ENCODE results near the gene SRRM3.

SRRM3 gene

DNA sequence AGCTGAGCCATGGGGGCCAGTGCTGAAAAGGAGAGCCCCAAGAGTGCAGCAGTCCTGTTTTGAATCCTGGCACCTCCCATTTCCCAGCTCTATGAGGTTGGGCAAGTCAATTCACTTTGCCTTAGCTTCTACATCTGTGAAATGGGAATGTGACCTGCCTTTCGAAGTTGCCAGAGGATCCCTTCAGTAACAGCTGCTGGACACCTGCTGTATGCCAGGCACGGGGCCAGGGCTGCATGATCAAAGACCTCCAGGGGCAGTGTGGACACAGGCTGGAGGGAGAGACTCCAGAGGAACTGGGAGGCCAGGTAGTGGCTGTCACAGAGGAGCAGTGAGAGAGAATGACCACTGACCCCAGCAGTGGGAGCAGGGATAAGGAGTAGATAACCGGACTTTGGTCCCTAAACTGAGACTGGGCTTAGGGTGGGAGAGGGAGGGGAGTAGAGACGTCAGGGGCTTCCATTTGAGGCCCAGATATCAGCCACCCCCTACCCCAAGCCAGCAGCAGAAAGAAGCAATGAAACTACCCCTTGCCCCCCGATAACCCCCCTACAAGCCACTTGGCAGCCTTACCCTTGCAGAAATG, 45.2 kb downstream of the SRRM3 start:
- Histone ChIP-seq H3K4me3 (ENCODE audit: extremely low read depth, insufficient read depth, low read length, poor library complexity, severe bottlenecking) (no peak overlapping the region), H3K36me3 (ENCODE audit: control insufficient read depth, insufficient read depth, low read length) (no peaks in the 10 kb centered on the region), H3K27ac (ENCODE audit: low read depth, low read length, severe bottlenecking) (no peak overlapping the region), H3K9me3 (ENCODE audit: control insufficient read depth, low read length) (no peaks in the 10 kb centered on the region), H3K4me1 (ENCODE audit: control insufficient read depth, insufficient read depth, low read length, poor library complexity, severe bottlenecking) (no peaks in the 10 kb centered on the region)
- 77 to 90% methylated on average over 2 of the region's 5 CpGs for WGBS, 2 experiments (ENCODE audit: insufficient coverage in 2 of 2)

DNA sequence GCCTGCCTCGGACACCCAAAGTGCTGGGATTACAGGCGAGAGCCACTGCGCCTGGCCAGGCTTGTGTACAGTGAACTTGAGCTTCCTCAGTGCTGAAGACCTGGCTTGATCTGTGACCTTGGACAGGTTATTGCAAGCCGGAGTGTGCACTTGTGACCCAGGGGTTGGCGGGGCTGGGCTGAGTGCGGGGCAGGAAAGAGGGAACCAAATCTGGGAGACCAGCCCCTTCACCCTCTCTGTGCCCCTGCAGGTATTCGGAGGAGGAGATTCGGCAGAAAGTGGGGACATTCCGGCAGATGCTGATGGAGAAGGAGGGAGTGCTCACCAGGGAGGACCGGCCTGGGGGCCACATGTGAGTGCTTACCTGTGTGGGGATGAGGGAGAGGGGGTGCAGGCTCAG, 46.2 kb downstream of the SRRM3 start:
- 87 to 96% methylated on average over 8 to 9 of the region's 10 CpGs for WGBS, 2 experiments (ENCODE audit: insufficient coverage in 2 of 2)

DNA sequence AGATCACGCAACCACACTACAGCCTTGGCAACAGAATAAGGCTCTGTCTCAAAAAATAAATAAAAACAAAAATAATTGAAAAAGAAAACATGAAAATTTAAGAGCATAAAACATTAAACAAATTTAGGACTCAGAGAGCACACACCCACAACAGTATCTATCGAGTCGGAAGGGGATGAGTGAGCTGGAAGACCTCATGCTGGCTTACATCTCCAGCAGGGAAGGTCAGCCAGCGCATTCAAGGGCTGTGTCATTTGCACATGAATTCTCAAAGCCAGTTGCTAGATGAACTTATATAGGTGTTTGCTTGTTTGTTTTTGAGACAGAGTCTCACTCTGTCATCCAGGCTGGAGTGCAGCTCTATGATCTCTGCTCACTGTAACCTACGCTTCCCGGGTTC, 50.3 kb downstream of the SRRM3 start:
- H3K9me3 ChIP-seq (ENCODE audit: control insufficient read depth, low read length) = no peaks in the 10 kb centered on the region
- H3K4me3 ChIP-seq (ENCODE audit: extremely low read depth, insufficient read depth, low read length, poor library complexity, severe bottlenecking) = no peak overlapping the region
- WGBS, 2 experiments (ENCODE audit: insufficient coverage in 2 of 2) = 83 to 92% methylated on average over 2 of the region's 6 CpGs
- no peaks in the 10 kb centered on the region for H3K36me3 ChIP-seq (ENCODE audit: control insufficient read depth, insufficient read depth, low read length)
- no peaks in the 10 kb centered on the region for H3K4me1 ChIP-seq (ENCODE audit: control insufficient read depth, insufficient read depth, low read length, poor library complexity, severe bottlenecking)
- no peak overlapping the region for H3K27ac ChIP-seq (ENCODE audit: low read depth, low read length, severe bottlenecking)

More for the DNA sequence above, 46.2 kb downstream of the SRRM3 start:
- Histone ChIP-seq H3K4me3 (ENCODE audit: extremely low read depth, insufficient read depth, low read length, poor library complexity, severe bottlenecking) (no peak overlapping the region), H3K27ac (ENCODE audit: low read depth, low read length, severe bottlenecking) (no peak overlapping the region), H3K9me3 (ENCODE audit: control insufficient read depth, low read length) (no peaks in the 10 kb centered on the region), H3K4me1 (ENCODE audit: control insufficient read depth, insufficient read depth, low read length, poor library complexity, severe bottlenecking) (no peaks in the 10 kb centered on the region), H3K36me3 (ENCODE audit: control insufficient read depth, insufficient read depth, low read length) (no peaks in the 10 kb centered on the region)

DNA sequence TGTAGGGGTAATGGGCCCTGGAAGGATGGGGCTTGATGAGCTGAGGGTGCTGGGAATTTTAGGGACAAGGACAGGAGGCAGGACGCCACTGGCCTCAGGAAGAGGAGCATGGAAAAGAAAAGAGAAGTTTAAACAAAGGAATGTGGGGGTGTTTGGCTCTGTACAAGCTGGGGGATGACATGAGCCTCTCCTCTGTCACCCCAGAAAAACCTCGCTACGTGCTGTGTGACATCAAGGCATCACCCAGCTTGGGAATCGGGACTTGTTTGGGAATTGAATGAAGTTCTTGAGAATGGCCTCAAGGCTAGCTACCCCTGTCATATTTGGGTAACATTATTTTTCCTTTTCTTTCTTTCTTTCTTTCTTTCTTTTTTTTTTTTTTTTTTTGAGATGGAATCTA, 53.1 kb downstream of the SRRM3 start:
- WGBS, 2 experiments (ENCODE audit: insufficient coverage in 2 of 2) = 96 to 100% methylated on average over 1 to 4 of the region's 4 CpGs
- Histone ChIP-seq H3K9me3 (ENCODE audit: control insufficient read depth, low read length) (no peaks in the 10 kb centered on the region), H3K4me3 (ENCODE audit: extremely low read depth, insufficient read depth, low read length, poor library complexity, severe bottlenecking) (no peak overlapping the region), H3K4me1 (ENCODE audit: control insufficient read depth, insufficient read depth, low read length, poor library complexity, severe bottlenecking) (no peaks in the 10 kb centered on the region), H3K27ac (ENCODE audit: low read depth, low read length, severe bottlenecking) (no peak overlapping the region), H3K36me3 (ENCODE audit: control insufficient read depth, insufficient read depth, low read length) (no peaks in the 10 kb centered on the region)

DNA sequence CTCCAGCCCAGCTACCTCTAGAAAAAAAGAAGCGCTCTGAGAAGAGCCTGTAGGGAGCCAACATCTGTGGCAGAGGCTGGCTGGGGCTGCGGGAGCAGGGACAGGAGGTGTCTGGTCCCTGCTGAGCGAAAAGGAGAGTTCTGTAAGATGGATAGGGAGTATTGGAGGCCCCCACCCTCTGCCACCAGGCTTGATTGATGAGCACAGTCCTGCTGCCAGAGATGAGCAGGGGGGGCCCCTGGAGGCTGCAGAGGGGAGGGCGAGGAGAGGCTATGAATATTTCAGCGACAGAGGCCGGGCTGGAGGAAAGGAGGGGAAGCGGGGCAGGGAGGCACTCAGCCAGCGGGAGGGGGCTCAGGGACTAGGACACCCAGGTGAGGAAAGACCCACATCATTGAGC, 56.3 kb downstream of the SRRM3 start:
- H3K4me3 ChIP-seq (ENCODE audit: extremely low read depth, insufficient read depth, low read length, poor library complexity, severe bottlenecking) = no peak overlapping the region
- WGBS, 2 experiments (ENCODE audit: insufficient coverage in 2 of 2) = 60 to 80% methylated on average over 1 to 7 of the region's 8 CpGs
- no peak overlapping the region for H3K27ac ChIP-seq (ENCODE audit: low read depth, low read length, severe bottlenecking)
- H3K4me1 ChIP-seq (ENCODE audit: control insufficient read depth, insufficient read depth, low read length, poor library complexity, severe bottlenecking) = no peaks in the 10 kb centered on the region
- H3K9me3 ChIP-seq (ENCODE audit: control insufficient read depth, low read length) = no peaks in the 10 kb centered on the region
- no peaks in the 10 kb centered on the region for H3K36me3 ChIP-seq (ENCODE audit: control insufficient read depth, insufficient read depth, low read length)

DNA sequence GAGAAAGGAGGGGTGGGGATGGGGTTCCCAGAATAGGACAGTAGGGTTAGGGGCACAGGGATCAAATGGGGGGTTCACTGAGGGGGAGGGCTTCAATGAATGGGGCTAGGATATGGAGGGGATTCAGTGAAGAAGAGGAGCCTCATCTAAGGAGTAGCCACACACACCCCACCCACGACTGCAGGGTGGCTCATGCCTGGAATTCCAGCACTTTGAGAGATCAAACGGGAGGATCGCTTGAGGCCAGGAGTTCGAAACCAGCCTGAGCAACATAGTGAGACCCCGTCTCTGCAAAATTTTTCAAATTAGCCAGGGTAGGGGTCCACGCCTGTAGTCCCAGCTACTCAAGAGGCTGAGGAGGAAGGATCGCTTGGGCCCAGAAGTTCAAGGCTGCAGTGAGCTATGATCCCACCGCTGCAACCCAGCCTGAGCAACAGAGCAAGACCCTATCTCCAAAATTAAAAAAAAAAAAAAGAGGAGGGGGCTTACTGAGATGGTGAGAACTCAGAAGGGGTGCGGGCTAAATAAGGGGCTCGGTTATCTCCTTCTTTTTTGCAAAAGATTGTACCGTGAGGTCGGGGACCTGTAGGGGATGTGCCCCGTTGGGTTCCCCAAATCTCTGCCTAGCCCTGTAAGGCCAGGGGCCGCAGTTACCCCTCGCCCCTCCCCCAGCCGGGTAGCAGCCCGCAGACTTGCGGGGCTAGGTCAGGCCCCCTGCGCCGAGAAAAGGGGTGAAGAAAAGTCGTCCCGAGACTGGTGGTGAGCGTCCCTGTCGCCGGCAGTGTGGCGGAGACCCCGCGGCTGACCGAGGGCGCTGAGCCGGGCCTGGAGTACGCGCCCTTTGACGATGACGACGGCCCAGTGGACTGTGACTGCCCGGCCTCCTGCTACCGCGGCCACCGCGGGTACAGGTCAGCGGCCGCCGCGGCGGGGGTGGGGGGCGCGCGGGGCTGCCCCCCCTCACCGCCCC, 57.7 kb downstream of the SRRM3 start:
- peak overlapping the region; percentile 37 for H3K4me3 ChIP-seq (ENCODE audit: extremely low read depth, insufficient read depth, low read length, poor library complexity, severe bottlenecking)
- no peak overlapping the region for H3K27ac ChIP-seq (ENCODE audit: low read depth, low read length, severe bottlenecking)
- H3K36me3 ChIP-seq (ENCODE audit: control insufficient read depth, insufficient read depth, low read length) = no peaks in the 10 kb centered on the region
- H3K4me1 ChIP-seq (ENCODE audit: control insufficient read depth, insufficient read depth, low read length, poor library complexity, severe bottlenecking) = no peaks in the 10 kb centered on the region
- no peaks in the 10 kb centered on the region for H3K9me3 ChIP-seq (ENCODE audit: control insufficient read depth, low read length)
- 14 to 31% methylated on average over 28 to 29 of the region's 50 CpGs for WGBS, 2 experiments (ENCODE audit: insufficient coverage in 2 of 2)

DNA sequence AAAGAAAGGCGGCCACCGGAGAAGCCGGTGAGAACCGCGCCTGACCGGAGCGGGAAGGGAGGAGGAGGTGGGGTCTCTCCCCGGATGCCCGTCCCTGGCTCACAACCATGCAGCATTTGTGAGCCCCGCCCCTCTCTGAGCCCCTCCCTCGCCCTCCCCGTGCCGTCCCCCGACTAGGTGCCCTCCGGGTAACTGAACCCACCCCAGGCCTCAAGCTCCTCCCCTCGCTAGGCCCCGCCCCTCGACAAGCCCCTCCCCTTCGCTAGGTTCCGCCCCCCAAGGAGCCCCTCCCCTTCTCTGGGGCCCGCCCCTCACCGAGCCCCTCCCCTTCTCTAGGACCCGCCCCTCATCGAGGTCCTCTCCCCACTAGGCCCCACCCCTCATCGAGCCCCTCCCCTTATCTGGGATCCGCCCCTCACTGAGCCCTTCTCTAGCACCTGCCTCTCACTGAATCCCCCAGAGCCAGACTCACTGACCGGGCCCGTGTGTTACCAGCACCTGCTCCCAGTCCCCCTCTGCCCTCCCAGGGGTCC, 58.5 kb downstream of the SRRM3 start:
- H3K4me1 ChIP-seq (ENCODE audit: control insufficient read depth, insufficient read depth, low read length, poor library complexity, severe bottlenecking) = no peaks in the 10 kb centered on the region
- no peaks in the 10 kb centered on the region for H3K9me3 ChIP-seq (ENCODE audit: control insufficient read depth, low read length)
- no peaks in the 10 kb centered on the region for H3K36me3 ChIP-seq (ENCODE audit: control insufficient read depth, insufficient read depth, low read length)
- H3K4me3 ChIP-seq (ENCODE audit: extremely low read depth, insufficient read depth, low read length, poor library complexity, severe bottlenecking) = peak overlapping the region; percentile 37
- 3 to 14% methylated on average over 7 to 9 of the region's 28 CpGs for WGBS, 2 experiments (ENCODE audit: insufficient coverage in 2 of 2)
- no peak overlapping the region for H3K27ac ChIP-seq (ENCODE audit: low read depth, low read length, severe bottlenecking)

DNA sequence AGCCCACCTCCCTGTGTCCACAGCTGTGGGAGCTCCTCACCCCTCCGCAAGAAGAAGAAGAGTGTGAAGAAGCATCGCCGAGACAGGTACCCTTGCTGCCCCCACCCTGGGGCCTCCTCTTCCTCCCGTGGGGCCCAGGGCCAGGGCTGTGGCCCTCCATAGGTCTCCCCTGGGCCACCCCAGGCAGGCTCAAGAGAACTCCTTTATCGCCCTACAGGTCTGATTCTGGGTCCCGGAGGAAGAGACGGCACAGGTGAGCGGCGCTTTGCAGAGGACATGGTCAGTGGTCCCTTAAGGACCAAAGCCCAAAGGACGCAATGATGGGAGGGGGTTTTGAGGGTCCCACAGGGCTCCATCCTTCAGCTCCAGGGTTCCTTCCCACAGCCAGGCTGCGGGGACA, 59.6 kb downstream of the SRRM3 start:
- WGBS, 2 experiments (ENCODE audit: insufficient coverage in 2 of 2) = 96% methylated on average over 9 to 11 of the region's 11 CpGs
- H3K27ac ChIP-seq (ENCODE audit: low read depth, low read length, severe bottlenecking) = no peak overlapping the region
- H3K36me3 ChIP-seq (ENCODE audit: control insufficient read depth, insufficient read depth, low read length) = no peaks in the 10 kb centered on the region

DNA sequence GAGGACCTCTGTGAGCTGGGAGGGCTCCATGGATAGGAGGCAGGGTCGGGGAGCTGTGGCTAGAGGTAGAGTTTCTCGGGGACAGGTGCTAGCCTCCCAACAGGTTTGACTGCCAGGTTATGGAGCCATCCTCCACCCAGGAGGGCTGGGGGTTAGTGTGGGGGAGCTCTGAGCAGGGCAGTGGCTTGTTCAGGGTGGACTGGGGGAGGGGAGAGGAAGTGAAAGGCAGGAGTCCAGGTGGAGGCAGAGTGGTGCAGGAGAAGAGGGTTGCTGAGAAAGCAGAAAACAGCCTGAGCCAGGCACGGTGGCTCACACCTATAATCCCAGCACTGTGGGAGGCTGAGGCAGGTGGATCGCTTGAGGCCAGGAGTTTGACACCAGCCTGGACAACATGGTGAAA, 60.2 kb downstream of the SRRM3 start:
- Histone ChIP-seq H3K4me1 (ENCODE audit: control insufficient read depth, insufficient read depth, low read length, poor library complexity, severe bottlenecking) (no peaks in the 10 kb centered on the region), H3K9me3 (ENCODE audit: control insufficient read depth, low read length) (no peaks in the 10 kb centered on the region), H3K27ac (ENCODE audit: low read depth, low read length, severe bottlenecking) (no peak overlapping the region), H3K4me3 (ENCODE audit: extremely low read depth, insufficient read depth, low read length, poor library complexity, severe bottlenecking) (no peak overlapping the region), H3K36me3 (ENCODE audit: control insufficient read depth, insufficient read depth, low read length) (no peaks in the 10 kb centered on the region)
- 59 to 63% methylated on average over 2 to 4 of the region's 4 CpGs for WGBS, 2 experiments (ENCODE audit: insufficient coverage in 2 of 2)

More for the DNA sequence above, 59.6 kb downstream of the SRRM3 start:
- Histone ChIP-seq H3K4me1 (ENCODE audit: control insufficient read depth, insufficient read depth, low read length, poor library complexity, severe bottlenecking) (no peaks in the 10 kb centered on the region), H3K9me3 (ENCODE audit: control insufficient read depth, low read length) (no peaks in the 10 kb centered on the region), H3K4me3 (ENCODE audit: extremely low read depth, insufficient read depth, low read length, poor library complexity, severe bottlenecking) (no peak overlapping the region)

DNA sequence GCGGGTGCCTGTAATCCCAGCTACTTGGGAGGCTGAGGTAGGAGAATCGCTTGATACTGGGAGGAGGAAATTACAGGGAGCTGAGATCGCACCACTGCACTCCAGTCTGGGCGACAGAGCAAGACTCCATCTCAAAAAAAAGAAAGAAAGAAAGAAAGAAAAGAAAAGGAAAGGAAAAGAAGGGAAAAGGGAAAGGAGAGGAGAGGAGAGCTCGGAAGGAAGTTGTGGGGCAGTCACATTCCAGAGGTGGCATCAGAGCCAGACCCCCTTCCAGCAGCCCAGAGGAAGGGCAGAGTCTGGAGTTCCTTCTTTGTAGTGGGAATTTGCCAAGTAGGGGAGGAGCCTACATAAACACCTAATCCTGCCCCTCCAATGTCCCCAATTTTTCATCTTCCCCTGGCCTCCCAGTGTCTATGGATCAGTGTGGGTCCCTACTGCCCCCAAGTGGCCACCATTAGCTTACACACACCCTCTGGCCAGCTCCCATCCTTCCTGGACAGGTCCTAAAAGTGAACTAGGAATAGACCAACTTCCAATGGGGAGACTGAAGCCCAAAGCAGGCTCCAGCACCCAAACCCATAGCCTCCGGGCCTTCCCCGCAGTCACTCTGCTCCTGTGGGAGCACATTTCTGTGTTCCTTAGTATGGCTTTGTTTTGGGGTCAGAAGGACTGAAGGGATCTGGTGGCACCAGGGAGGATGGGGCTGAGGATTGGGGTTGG, 61.1 kb downstream of the SRRM3 start:
- Histone ChIP-seq H3K9me3 (ENCODE audit: control insufficient read depth, low read length) (no peaks in the 10 kb centered on the region), H3K4me3 (ENCODE audit: extremely low read depth, insufficient read depth, low read length, poor library complexity, severe bottlenecking) (no peak overlapping the region), H3K36me3 (ENCODE audit: control insufficient read depth, insufficient read depth, low read length) (no peaks in the 10 kb centered on the region), H3K27ac (ENCODE audit: low read depth, low read length, severe bottlenecking) (no peak overlapping the region), H3K4me1 (ENCODE audit: control insufficient read depth, insufficient read depth, low read length, poor library complexity, severe bottlenecking) (no peaks in the 10 kb centered on the region)
- 70 to 73% methylated on average over 4 of the region's 7 CpGs for WGBS, 2 experiments (ENCODE audit: insufficient coverage in 2 of 2)

Data from mesodermal cell (in vitro differentiated cells).